ENCODE results near the gene OR1L8.

GRCh38 chr9:122572456-122572855 lies 10.7 kb downstream of the OR1L8 start:
- no peak for TF ChIP-seq CTCF (conservative IDR thresholded peaks at IDR 0.05; ENCODE audit: low read depth, low read length)
- TF ChIP-seq EZH2 (IDR thresholded peaks at IDR 0.05; ENCODE audit: low read length, unreplicated experiment): no peak
- TF ChIP-seq EZH2phosphoT487 (IDR thresholded peaks at IDR 0.05; ENCODE audit: borderline replicate concordance, low read length): no peak
